IMR-90 (cell line): ENCODE data around the gene PPP1R1A. TPM values are rescaled to one million over a fixed set of nuclear protein-coding genes. Genes with fewer than 3 reads are reported as not detected.

Experiments used
- ATAC-seq: fragments of 200-7000 bp; cut with Tn5 transposase; 2 replicates; pipeline ENCODE4 v1.9.1; 2020; ENCODE audit warnings: low read depth, mild to moderate bottlenecking, moderate library complexity
- BruUV-seq: library from RNA; stranded (reverse); fragments of 400-500 nt; replicated peaks from 2 replicates; lab custom pipeline; 2021; lab: Mats Ljungman, UMichigan
- CTCF ChIA-PET: fragments of 300-600 bp; formaldehyde crosslinking; extraction: SDS; loops from one replicate; lab custom pipeline; 2021; ENCODE audit warnings: antibody characterized with exemption; lab: Yijun Ruan, JAX
- POLR2A ChIA-PET: fragments of 300-600 bp; sonication (Branson Sonifier 250); formaldehyde crosslinking; loops from one replicate; lab custom pipeline; 2022; ENCODE audit warnings: antibody characterized with exemption; ENCODE audit not compliant: unreplicated experiment; lab: Charles Lee
- DNase-seq: peaks from one replicate; pipeline ENCODE4 v3.0.0; 2013
- H2AFZ ChIP-seq: replicated peaks from 2 replicates; pipeline ENCODE3; 2013; ENCODE audit warnings: low read length, mild to moderate bottlenecking; ENCODE audit not compliant: poor library complexity
- H2AK5ac ChIP-seq: 2 replicates; pipeline ENCODE4 v1.6.1; 2013; ENCODE audit warnings: low read depth, low read length, inconsistent platforms
- H2AK9ac ChIP-seq: replicated peaks from 2 replicates; pipeline ENCODE3; 2013; ENCODE audit warnings: mild to moderate bottlenecking, low read depth, low read length, moderate library complexity; ENCODE audit not compliant: poor library complexity
- H2BK120ac ChIP-seq: 2 replicates; pipeline ENCODE4 v1.6.1; 2013; ENCODE audit warnings: low read depth, low read length, inconsistent platforms
- H2BK15ac ChIP-seq: 3 replicates; pipeline ENCODE4 v1.6.1; 2013; ENCODE audit warnings: low read depth, low read length, inconsistent platforms
- H2BK20ac ChIP-seq: 2 replicates; pipeline ENCODE4 v1.6.1; 2013; ENCODE audit warnings: low read depth, mild to moderate bottlenecking, inconsistent platforms, low read length, moderate library complexity
- H2BK5ac ChIP-seq: 2 replicates; pipeline ENCODE4 v1.6.1; 2013; ENCODE audit warnings: mild to moderate bottlenecking, low read depth, low read length, inconsistent platforms; ENCODE audit not compliant: poor library complexity, severe bottlenecking
- H3K14ac ChIP-seq: replicated peaks from 2 replicates; pipeline ENCODE4 v1.6.1; 2013; ENCODE audit warnings: low read depth, low read length, inconsistent platforms
- H3K18ac ChIP-seq: 2 replicates; pipeline ENCODE4 v1.6.1; 2013; ENCODE audit warnings: low read depth, low read length, control low read depth
- H3K23ac ChIP-seq: 2 replicates; pipeline ENCODE4 v1.6.1; 2013; ENCODE audit warnings: low read depth, low read length, inconsistent platforms
- H3K27ac ChIP-seq: 2 replicates; pipeline ENCODE4 v1.5.1; 2013; ENCODE audit warnings: mild to moderate bottlenecking, control low read depth, low read length; ENCODE audit not compliant: insufficient read depth
- H3K27me3 ChIP-seq: 2 replicates; pipeline ENCODE4 v1.6.1; 2013; ENCODE audit warnings: low read length; ENCODE audit not compliant: control insufficient read depth, insufficient read depth
- H3K36me3 ChIP-seq: 2 replicates; pipeline ENCODE4 v1.6.1; 2013; ENCODE audit warnings: low read length, mixed read lengths; ENCODE audit not compliant: control insufficient read depth, insufficient read depth
- H3K4ac ChIP-seq: 2 replicates; pipeline ENCODE4 v1.6.1; 2013; ENCODE audit warnings: low read depth, low read length, inconsistent platforms
- H3K4me1 ChIP-seq: 2 replicates; pipeline ENCODE4 v1.6.1; 2013; ENCODE audit warnings: low read length, mixed read lengths; ENCODE audit not compliant: control insufficient read depth, insufficient read depth
- H3K4me2 ChIP-seq: 2 replicates; pipeline ENCODE4 v1.6.1; 2013; ENCODE audit warnings: low read depth, mild to moderate bottlenecking, control low read depth, low read length, moderate library complexity
- H3K4me3 ChIP-seq: 2 replicates; pipeline ENCODE4 v1.5.1; 2013; ENCODE audit warnings: low read depth, mild to moderate bottlenecking, control low read depth, low read length, moderate library complexity; ENCODE audit not compliant: insufficient read depth
- H3K56ac ChIP-seq: 2 replicates; pipeline ENCODE4 v1.6.1; 2013; ENCODE audit warnings: low read length, inconsistent platforms; ENCODE audit not compliant: insufficient read depth; ENCODE audit errors: extremely low read depth
- H3K79me1 ChIP-seq, 2 experiments: 2 replicates each; pipeline ENCODE4 v1.6.1; 2013; ENCODE audit warnings: low read length in 2 of 2, inconsistent platforms in 1 of 2, low read depth in 1 of 2
- H3K9ac ChIP-seq: 2 replicates; pipeline ENCODE4 v1.6.1; 2013; ENCODE audit warnings: low read depth, low read length, control low read depth
- H3K9me1 ChIP-seq: 2 replicates; pipeline ENCODE4 v1.6.1; 2013; ENCODE audit warnings: low read length, inconsistent platforms; ENCODE audit not compliant: insufficient read depth
- H3K9me3 ChIP-seq: 2 replicates; pipeline ENCODE4 v1.6.1; 2013; ENCODE audit warnings: low read length; ENCODE audit not compliant: control insufficient read depth, insufficient read depth
- H4K20me1 ChIP-seq: 2 replicates; pipeline ENCODE4 v1.6.1; 2013; ENCODE audit warnings: low read length, inconsistent platforms; ENCODE audit not compliant: insufficient read depth
- H4K5ac ChIP-seq: 2 replicates; pipeline ENCODE4 v1.6.1; 2013; ENCODE audit warnings: mild to moderate bottlenecking, low read depth, low read length, control low read depth
- H4K8ac ChIP-seq, 2 experiments: 2 replicates each; pipeline ENCODE4 v1.6.1; 2013; ENCODE audit warnings: low read depth in 2 of 2, low read length in 2 of 2, control low read depth in 1 of 2, inconsistent platforms in 1 of 2
- H4K91ac ChIP-seq: 2 replicates; pipeline ENCODE4 v1.6.1; 2013; ENCODE audit warnings: low read depth, low read length, inconsistent platforms; ENCODE audit not compliant: insufficient read depth
- CEBPB ChIP-seq: IDR thresholded peaks from 2 replicates; pipeline ENCODE4 v1.6.1; 2012; ENCODE audit warnings: low read depth, low read length, improper control_type of control experiment
- POLR2A ChIP-seq: IDR thresholded peaks from 2 replicates; pipeline ENCODE4 v1.6.1; 2012; ENCODE audit warnings: mild to moderate bottlenecking, low read depth, low read length
- RFX5 ChIP-seq: IDR thresholded peaks from 2 replicates; pipeline ENCODE4 v1.8.0; 2012; ENCODE audit warnings: low read depth, mild to moderate bottlenecking, low read length, moderate library complexity
- SMC3 ChIP-seq: fragments of 150-350 bp; IDR thresholded peaks from 2 replicates; pipeline ENCODE4 v1.6.1; 2016; ENCODE audit warnings: low read depth, mild to moderate bottlenecking, antibody characterized with exemption, low read length, moderate library complexity
- WGBS, 2 experiments: methylation state at CpG; one replicate each; pipeline versions ENCODE4 v1.1.5 to v1.1.7; 2013; ENCODE audit warnings: missing lambda C conversion rate in 2 of 2; ENCODE audit not compliant: insufficient read length in 1 of 2; ENCODE audit errors: extremely low coverage in 2 of 2; 5-methylcytosine and 5-hydroxymethylcytosine counted together
- dilution Hi-C: fragments of 300-500 bp; cut with HindIII; formaldehyde crosslinking; loops from one replicate; pipeline ENCODE4 v1.14.3; 2018; ENCODE audit warnings: low sequenced_read_pairs; ENCODE audit not compliant: unreplicated experiment
- in situ Hi-C: fragments of 300-500 bp; cut with MboI; formaldehyde crosslinking; loops from 3 replicates; pipeline ENCODE4 v1.14.3; 2019; ENCODE audit warnings: low sequenced_read_pairs, inconsistent platforms, mixed read lengths
- intact Hi-C: fragments of 100-400 bp; cut with micrococcal nuclease; formaldehyde crosslinking; loops from 2 replicates; pipeline ENCODE4 v1.10.0; 2022
- polyA plus RNA-seq, 3 experiments: library from polyadenylated mRNA; depleted of rRNA; stranded (reverse); fragments of >200 nt; gene quantifications; 2 replicates each; pipeline ENCODE4 v1.2.3, GENCODE V29; 2012; ENCODE audit warnings: low replicate concordance in 1 of 3
- total RNA-seq: library from RNA; depleted of rRNA; stranded (reverse); fragments of >200 nt; gene quantifications from 2 replicates; pipeline ENCODE4 v1.2.3, GENCODE V29; 2012

The PPP1R1A gene
- total and polyA plus RNA-seq, 2 of the 4 experiments (the other 2 are of a cell fraction), result not detected

DNA sequence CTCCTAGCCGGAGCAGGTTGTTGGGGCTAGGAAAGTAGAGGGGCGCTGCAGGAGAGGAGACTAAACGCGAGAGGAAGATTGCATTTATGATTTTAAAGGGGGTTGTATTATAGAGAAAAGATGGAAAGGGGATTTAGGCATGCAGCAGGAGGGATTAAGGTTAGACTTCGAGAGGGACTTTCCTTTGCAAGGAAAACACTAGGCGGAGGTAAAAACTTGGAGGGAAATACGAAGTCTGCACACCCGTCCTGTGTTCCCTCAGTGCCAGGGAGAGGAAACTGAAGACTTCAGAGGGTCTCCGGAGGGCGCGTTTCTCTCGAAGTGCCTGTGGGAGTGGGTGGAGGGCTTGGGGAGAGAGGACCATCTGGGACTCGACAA, 420 bp upstream of the PPP1R1A start:
- CTCF ChIA-PET, result no interaction called here
- Histone ChIP-seq H3K4ac (no peak overlapping the region), H3K36me3 (no peaks in the 10 kb centered on the region), H3K9me1 (no peaks in the 10 kb centered on the region), H3K79me1 (no peaks in the 10 kb centered on the region), H3K4me2 (no peak overlapping the region), H2BK120ac (no peak overlapping the region), H4K20me1 (no peaks in the 10 kb centered on the region), H3K23ac (no peak overlapping the region), H3K27ac (no peak overlapping the region), H2AFZ (no peak overlapping the region), H2BK15ac (no peak overlapping the region), H3K9me3 (no peaks in the 10 kb centered on the region), H3K9ac (no peak overlapping the region), H2AK9ac (no peak overlapping the region), H2AK5ac (no peak overlapping the region), H3K18ac (no peak overlapping the region), H4K5ac (no peak overlapping the region), H3K56ac (no peak overlapping the region), H4K8ac (no peak overlapping the region), H3K27me3 (peaks cover 73% of the 10 kb centered on the region), H2BK20ac (no peak overlapping the region), H3K14ac (no peak overlapping the region), H3K4me3 (no peak overlapping the region), H4K91ac (no peak overlapping the region), H2BK5ac (no peak overlapping the region), H3K4me1 (no peaks in the 10 kb centered on the region)
- intact Hi-C loops, result no loop called here
- WGBS, 2 experiments, result 13 to 100% methylated on average over 1 to 12 of the region's 13 CpGs
- ATAC-seq, result no peak
- no peak for DNase-seq
- dilution Hi-C loops, result no loop called here
- in situ Hi-C loops, result no loop called here
- POLR2A ChIA-PET, result no interaction called here
- TF ChIP-seq RFX5 (no peak), CEBPB (no peak), POLR2A (no peak), SMC3 (no peak)
- no TSS peak for BruUV-seq
